ENCODE data around the gene PAIP1. TPM values are rescaled to one million over a fixed set of nuclear protein-coding genes. Genes with fewer than 3 reads are reported as not detected.

The PAIP1 gene
- total and polyA plus RNA-seq, 8 donors, result 3.8 to 93.6 (median 50.8) TPM

GRCh38 chr5:43533646-43534045, 23.2 kb downstream of the PAIP1 start:
- no peaks in the 10 kb centered on the region for H3K9me3 ChIP-seq
- H3K4me3 ChIP-seq, result no peak overlapping the region
- intact Hi-C loops (cut with DNase I; ENCODE audit: low total_unique reads), result no loop called here
- no peak overlapping the region for H3K27ac ChIP-seq
- WGBS, 5 donors, result 58 to 78% (median 65%) methylated on average over 2 of the region's 2 CpGs
- TF ChIP-seq POLR2AphosphoS5 (IDR thresholded peaks at IDR 0.05) (no peak), CTCF (IDR thresholded peaks at IDR 0.05) (no peak), EP300 (IDR thresholded peaks at IDR 0.05) (no peak), POLR2A (IDR thresholded peaks at IDR 0.05) (no peak)
- no peak for DNase-seq
- H3K4me1 ChIP-seq, result peaks cover 0 to 1% (median 0%) of the 10 kb centered on the region in 4 donors
- H3K27me3 ChIP-seq, result no peaks in the 10 kb centered on the region
- peaks cover 50 to 100% (median 94%) of the 10 kb centered on the region in 4 donors for H3K36me3 ChIP-seq

GRCh38 chr5:43530648-43531047, 26.2 kb downstream of the PAIP1 start:
- intact Hi-C loops (cut with DNase I; ENCODE audit: low total_unique reads), result no loop called here
- Histone ChIP-seq H3K27ac (no peak overlapping the region), H3K4me1 (no peaks in the 10 kb centered on the region), H3K9me3 (no peaks in the 10 kb centered on the region), H3K27me3 (no peaks in the 10 kb centered on the region), H3K4me3 (no peak overlapping the region), H3K36me3 (peaks cover 54 to 90% (median 84%) of the 10 kb centered on the region in 4 donors)
- no peak for DNase-seq
- 94 to 98% (median 95%) methylated on average over 2 of the region's 2 CpGs for WGBS, 5 donors
- no peak for TF ChIP-seq POLR2AphosphoS5 (IDR thresholded peaks at IDR 0.05)
- TF ChIP-seq EP300 (IDR thresholded peaks at IDR 0.05), result no peak
- no peak for TF ChIP-seq POLR2A (IDR thresholded peaks at IDR 0.05)
- TF ChIP-seq CTCF (IDR thresholded peaks at IDR 0.05), result no peak

- no peaks in the 10 kb centered on the region for H3K4me1 ChIP-seq
- 54 to 77% (median 60%) methylated on average over 2 of the region's 2 CpGs for WGBS, 5 donors
- TF ChIP-seq POLR2A (IDR thresholded peaks at IDR 0.05) (no peak), CTCF (IDR thresholded peaks at IDR 0.05) (no peak), EP300 (IDR thresholded peaks at IDR 0.05) (no peak), POLR2AphosphoS5 (IDR thresholded peaks at IDR 0.05) (no peak)
- no peaks in the 10 kb centered on the region for H3K27me3 ChIP-seq
- intact Hi-C loops (cut with DNase I; ENCODE audit: low total_unique reads), result no loop called here
- peak in 1 of 2 donors; percentile 35 for DNase-seq
- H3K4me3 ChIP-seq, result no peak overlapping the region
- H3K36me3 ChIP-seq, result peaks cover 11 to 47% (median 45%) of the 10 kb centered on the region in 4 donors
- no peaks in the 10 kb centered on the region for H3K9me3 ChIP-seq
- H3K27ac ChIP-seq, result no peak overlapping the region
These were observed 33.2 kb downstream of the PAIP1 start for GRCh38 chr5:43523662-43524072.

GRCh38 chr5:43520615-43521014, 36.3 kb downstream of the PAIP1 start:
- intact Hi-C loops (cut with DNase I; ENCODE audit: low total_unique reads), result no loop called here
- no peak for TF ChIP-seq POLR2A (IDR thresholded peaks at IDR 0.05)
- no peak for TF ChIP-seq CTCF (IDR thresholded peaks at IDR 0.05)
- no peak for TF ChIP-seq EP300 (IDR thresholded peaks at IDR 0.05)
- no peak for TF ChIP-seq POLR2AphosphoS5 (IDR thresholded peaks at IDR 0.05)

More at GRCh38 chr5:43520615-43521014, 36.3 kb downstream of the PAIP1 start:
- Histone ChIP-seq H3K27me3 (no peaks in the 10 kb centered on the region), H3K9me3 (no peaks in the 10 kb centered on the region), H3K27ac (no peak overlapping the region), H3K36me3 (peaks cover 0 to 27% (median 25%) of the 10 kb centered on the region in 4 donors), H3K4me3 (no peak overlapping the region), H3K4me1 (peaks cover 0 to 8% (median 3%) of the 10 kb centered on the region in 4 donors)
- no peak for DNase-seq
- WGBS, 5 donors, result 74 to 88% (median 83%) methylated on average over 1 of the region's 1 CpG

Data from stomach (tissue), 9 donors.